Endometrial microvascular endothelial cells (primary cell): Measurements from ENCODE around the gene CES2. TPM values are rescaled to one million over a fixed set of nuclear protein-coding genes. Genes with fewer than 3 reads are reported as not detected.

Experiments used
- in situ Hi-C: cut with HindIII; loops from 2 replicates; pipeline ENCODE4 v1.10.0; 2017; ENCODE audit warnings: low sequenced_read_pairs, low pct_unique_long_range_greater_than_20kb; ENCODE audit errors: inconsistent ontology term
- total RNA-seq: library from RNA; depleted of rRNA; stranded (reverse); fragments of >200 nt; gene quantifications from one replicate; pipeline ENCODE4 v1.2.3, GENCODE V29; 2015; ENCODE audit errors: inconsistent ontology term

CES2 gene
- total RNA-seq, 1 donor from 2014 or later = 43.9 TPM

DNA sequence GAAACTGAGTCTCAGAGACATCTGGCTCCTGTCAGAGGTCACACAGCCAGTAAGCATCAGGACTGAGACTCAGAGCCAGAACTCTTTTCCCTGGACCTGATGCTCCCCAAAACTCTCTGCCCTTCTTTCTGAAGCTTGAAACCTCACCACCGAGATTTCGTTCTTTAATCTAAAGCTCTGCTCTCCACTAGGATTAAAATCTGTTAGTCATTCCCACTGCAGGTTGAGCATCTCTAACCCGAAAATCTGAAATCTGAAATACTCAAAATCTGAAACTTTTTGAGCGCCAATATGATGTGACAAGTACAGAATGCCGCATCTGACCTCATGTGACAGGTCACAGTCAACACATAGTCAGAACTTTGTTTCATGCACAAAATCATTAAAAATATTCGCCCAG, 18.8 kb upstream of the CES2 start:
- in situ Hi-C loops = no loop called here

DNA sequence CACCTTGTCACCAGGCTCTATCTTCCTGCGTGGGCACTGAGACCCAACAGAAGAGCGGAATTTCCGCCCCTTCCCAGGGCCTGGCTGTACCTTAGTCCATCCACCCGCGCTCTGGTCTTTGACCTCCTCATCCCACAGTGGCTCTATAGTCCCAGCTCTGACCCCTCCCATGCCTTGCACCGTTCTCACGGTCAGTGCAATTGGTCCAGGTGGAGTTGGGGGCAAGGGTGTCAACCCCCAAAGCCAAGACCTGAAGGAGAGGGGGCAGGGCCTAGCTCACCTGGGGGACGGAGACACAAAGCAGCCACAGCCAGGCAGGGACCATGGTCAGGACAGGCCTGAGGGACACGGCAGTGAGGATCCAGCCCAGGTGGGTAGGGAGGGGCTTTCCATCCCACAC, 17.6 kb upstream of the CES2 start:
- in situ Hi-C loops = no loop called here

GRCh38 chr16:66918355-66918754, 17.0 kb upstream of the CES2 start:
- in situ Hi-C loops = no loop called here

- in situ Hi-C loops = no loop called here
These were observed 16.3 kb upstream of the CES2 start, which contains the start of gene CDH16 for GRCh38 chr16:66918803-66919568. Gene CDH16, minus strand, starts transcription at chr16:66918885. Its CDS starts 820 bp downstream, at chr16:66918065.

DNA sequence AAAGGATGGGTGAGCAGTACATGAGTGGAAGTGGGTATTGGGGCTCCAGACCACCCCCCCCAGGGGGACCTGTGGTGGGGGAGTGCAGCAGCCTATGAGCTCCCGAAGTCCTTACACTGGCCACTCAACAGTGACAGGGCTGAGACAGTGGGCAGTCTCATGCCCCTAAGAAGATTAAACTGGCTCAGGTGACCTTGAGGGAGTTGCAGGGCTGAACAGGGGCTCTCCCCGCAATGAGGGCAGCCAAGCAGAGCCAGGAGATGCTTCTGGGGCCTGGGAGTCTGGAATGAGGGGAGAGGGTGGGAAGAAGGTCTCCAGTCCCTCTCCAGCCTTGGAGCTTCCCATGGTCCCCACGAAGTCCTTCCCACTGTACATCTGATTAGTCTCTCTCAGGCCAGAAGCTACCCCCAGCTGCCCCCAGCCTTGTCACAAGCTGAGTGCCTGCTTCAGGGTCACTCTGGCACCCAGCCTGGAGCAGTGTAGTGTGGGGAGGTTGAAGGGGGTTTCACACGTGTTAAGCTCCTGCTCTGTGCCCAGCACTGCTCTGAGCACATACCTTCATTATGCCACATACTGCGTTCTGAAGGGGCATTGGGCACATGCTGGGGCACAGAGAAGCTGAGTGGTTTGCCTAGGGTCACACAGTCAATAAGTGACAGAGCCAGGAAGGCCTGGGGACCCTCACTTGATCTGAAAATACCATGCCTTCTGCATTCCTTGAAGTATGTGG, 15.6 kb upstream of the CES2 start:
- in situ Hi-C loops = no loop called here

- in situ Hi-C loops = no loop called here
These were observed 15.1 kb upstream of the CES2 start for GRCh38 chr16:66920299-66920590.

GRCh38 chr16:66920924-66921680, 14.2 kb upstream of the CES2 start:
- in situ Hi-C loops = no loop called here

DNA sequence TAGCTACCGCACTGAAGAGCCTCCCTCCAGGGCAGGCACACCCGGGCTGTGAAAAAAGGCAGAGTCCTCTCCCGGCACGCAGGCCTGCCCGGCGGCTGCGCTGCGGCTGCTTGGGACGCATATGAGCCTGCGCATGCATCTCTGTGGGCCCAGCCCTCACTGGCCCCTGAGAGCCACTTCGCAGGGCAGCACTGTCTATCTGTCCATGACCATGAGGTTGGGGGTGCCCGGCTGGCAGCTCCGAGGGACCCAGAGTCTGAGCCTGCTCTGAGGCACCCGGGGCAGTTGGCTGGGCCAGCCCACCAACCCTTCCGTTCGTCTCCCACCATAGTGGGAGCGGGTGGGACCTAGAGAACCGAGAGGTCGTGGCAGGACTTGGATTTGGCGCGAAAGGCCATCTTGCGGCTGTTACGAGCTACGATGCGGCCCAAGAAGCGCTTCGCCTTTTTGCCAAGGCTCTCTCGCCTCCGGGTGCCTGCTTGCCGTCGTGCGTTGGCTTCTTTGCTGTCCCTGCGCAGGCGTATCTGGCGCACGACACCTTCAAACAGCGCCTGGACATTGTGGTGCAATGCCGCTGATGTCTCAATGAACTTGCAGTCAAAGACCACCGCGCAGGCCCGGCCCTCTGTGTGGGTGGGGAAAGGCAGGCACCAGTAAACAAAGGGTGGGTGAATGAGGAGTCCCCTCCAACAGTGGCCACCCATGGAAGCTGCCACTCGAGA, 13.4 kb upstream of the CES2 start:
- in situ Hi-C loops = no loop called here

DNA sequence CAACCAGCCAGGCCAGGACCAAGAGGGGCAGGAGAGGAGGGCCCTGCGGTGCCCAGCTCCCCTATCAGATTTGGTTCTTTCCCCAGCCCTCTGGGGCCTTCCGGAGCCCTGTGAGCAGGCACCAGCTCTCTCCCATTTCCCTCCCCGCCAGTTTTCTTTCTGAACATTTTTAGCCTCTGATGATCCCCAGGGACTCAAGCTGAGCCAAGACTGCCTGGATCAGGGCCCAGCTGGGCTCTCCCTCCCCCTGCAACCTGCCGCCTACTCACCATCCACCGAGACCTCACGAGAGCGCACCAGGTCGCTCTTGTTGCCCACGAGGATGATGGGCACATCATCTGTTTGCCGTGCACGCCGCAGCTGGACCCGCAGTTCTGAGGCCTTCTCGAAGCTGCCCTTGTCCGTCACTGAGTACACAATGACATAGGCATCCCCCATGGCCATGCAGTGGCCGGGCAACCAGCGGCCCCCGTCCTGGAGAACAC, 12.0 kb upstream of the CES2 start:
- in situ Hi-C loops = no loop called here

- in situ Hi-C loops = no loop called here
These were observed 11.4 kb upstream of the CES2 start for GRCh38 chr16:66923866-66924265.

GRCh38 chr16:66924527-66925321, 10.6 kb upstream of the CES2 start:
- in situ Hi-C loops = no loop called here

DNA sequence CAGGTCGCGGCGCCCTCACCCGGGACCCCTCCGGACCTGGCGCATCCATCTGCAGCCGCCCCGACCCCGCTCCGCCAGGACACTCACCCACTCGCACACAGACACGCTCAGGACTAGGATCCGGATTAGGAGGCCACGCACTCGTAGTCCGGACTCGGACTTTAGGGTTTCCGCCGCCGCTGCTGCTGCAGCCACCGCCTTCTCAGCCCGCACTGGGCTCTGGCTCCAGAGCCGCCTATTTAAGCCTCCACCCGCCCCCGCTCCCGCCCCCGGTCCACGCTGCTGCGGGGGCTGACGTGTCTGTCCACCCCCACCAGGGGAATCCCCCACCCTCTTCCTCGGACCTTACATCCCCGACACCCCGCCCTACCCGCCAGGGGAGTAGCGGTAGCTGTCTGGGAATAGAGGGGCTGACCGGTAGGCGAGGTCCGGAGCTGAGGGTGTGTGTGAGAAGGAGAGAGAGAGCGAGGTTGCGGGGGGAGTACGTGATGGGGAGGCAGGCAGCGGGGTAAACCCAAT, 9.9 kb upstream of the CES2 start, which contains the start of gene RRAD:
Gene RRAD, minus strand, starts transcription at position 214 of the 519 bp plus-strand sequence. CDS start 356 bp downstream, outside the sequence.
- in situ Hi-C loops = no loop called here

DNA sequence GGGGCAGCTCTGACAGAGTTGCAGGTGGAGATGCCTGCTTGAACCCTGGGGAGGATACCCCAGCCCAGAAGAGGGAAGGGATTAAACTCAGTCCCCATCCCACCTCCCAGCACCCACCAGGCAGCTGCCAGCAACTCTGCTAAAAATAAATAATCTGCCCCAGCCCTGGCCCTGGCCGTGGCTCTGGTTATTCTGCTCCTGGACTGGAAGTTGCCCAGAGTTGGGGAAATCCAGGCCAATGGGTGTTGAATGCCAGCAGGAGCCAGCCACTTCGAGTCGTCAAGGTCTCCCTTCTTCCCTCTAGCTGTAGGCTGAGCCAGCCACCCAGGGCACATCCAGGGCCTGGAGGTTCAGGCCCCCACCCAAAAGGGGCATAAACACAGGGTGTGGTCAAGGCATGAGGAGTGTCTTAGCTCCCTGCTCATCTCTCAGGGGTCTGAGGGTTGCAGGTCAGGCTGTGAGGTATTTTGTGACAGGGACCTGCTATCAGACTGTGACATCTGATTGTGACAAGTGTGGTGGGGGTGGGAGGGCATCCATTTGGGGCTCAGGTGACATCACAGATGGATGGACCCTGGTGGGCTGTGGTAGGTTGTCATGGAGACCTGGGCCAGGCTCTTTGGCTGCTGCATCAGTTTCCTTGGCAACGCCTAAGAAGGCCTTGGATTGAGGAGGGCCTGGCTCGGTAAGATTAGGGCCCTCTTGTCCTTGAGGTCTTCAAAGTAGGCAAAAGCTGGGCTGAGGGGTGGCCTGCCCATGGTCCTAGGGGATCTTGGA, 9.0 kb upstream of the CES2 start:
- in situ Hi-C loops = no loop called here

GRCh38 chr16:66926961-66927436, 8.3 kb upstream of the CES2 start:
- in situ Hi-C loops = no loop called here

- in situ Hi-C loops = no loop called here
These were observed 7.2 kb upstream of the CES2 start for GRCh38 chr16:66927918-66928649.

- in situ Hi-C loops = no loop called here
These were observed 6.5 kb upstream of the CES2 start for GRCh38 chr16:66928702-66929388.
